Measurements from ENCODE around the gene CHN2.

- no peak for TF ChIP-seq CTCF (IDR thresholded peaks at IDR 0.05)
- no peak for TF ChIP-seq EZH2 (IDR thresholded peaks at IDR 0.05; ENCODE audit: borderline replicate concordance, insufficient read depth, low read depth, low read length, poor library complexity, severe bottlenecking)
Observed at GRCh38 chr7:29397398-29397797, 202.8 kb downstream of the CHN2 start.

All from B cell (primary cell).